Mucosa of rectum (tissue), 2 donors: Measurements from ENCODE around the gene CMC1.

Experiments used
- H3K27ac ChIP-seq, 2 donors: one replicate each; pipeline ENCODE4 v1.7.0; 2013; ENCODE audit warnings: inconsistent platforms in 2 of 2, low read depth in 2 of 2, low read length in 2 of 2
- H3K27me3 ChIP-seq, 2 donors: one replicate each; pipeline ENCODE4 v1.7.0; 2013; ENCODE audit warnings: low read length in 2 of 2; ENCODE audit not compliant: control insufficient read depth in 2 of 2, insufficient read depth in 2 of 2
- H3K36me3 ChIP-seq, 2 donors: one replicate each; pipeline ENCODE4 v1.7.0; 2013; ENCODE audit warnings: low read length in 2 of 2; ENCODE audit not compliant: control insufficient read depth in 2 of 2, insufficient read depth in 2 of 2
- H3K4me1 ChIP-seq, 2 donors: one replicate each; pipeline ENCODE4 v1.7.0; 2013; ENCODE audit warnings: low read length in 2 of 2, mild to moderate bottlenecking in 1 of 2; ENCODE audit not compliant: control insufficient read depth in 2 of 2, insufficient read depth in 2 of 2
- H3K4me3 ChIP-seq, 2 donors: one replicate each; pipeline ENCODE4 v1.7.0; 2013; ENCODE audit warnings: low read length in 2 of 2
- H3K9ac ChIP-seq, 2 donors: one replicate each; pipeline ENCODE4 v1.7.0; 2013; ENCODE audit warnings: low read length in 2 of 2, low read depth in 1 of 2, mild to moderate bottlenecking in 1 of 2
- H3K9me3 ChIP-seq, 2 donors: one replicate each; pipeline ENCODE4 v1.7.0; 2013; ENCODE audit warnings: low read length in 2 of 2; ENCODE audit not compliant: control insufficient read depth in 2 of 2
- donor health status: healthy.
- donor health status: Normal muscosa, but diverticular disease.

Gene CMC1

DNA sequence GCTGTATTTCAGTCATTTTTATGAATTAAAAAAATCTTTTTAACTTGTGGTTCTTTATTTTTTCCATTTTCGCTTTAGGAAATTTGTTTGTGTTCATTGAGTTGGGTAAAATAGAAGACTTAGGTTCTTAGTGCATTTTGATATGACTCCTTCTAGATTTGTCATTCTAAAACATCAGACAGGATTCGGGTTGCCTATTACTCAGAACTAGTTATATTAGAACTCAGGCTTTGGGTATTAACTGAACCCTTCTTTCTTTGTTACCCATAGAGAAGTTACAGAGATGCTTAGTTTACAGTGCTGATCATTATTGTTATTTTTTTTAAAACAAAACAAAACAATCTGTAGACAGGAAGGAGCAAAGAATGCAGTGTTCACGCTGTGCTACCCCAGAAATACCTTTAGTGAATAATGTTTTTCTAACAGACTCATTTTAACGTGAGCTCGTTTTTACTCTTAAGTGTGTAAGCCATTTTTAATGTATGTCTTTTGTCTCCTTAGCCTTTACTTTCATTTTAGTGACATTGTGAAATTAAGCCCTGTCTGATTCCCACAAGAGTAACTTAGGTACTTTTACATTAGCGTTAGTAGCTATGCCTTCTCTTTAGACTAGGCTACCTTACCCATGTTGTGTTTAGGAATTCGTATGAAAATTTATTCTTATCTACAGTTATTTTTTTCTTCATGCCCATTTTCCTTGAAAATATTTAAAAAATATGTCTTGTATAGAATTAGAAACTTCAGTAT, 53.4 kb downstream of the CMC1 start:
- Histone ChIP-seq H3K27me3 (no peaks in the 10 kb centered on the region), H3K4me1 (no peaks in the 10 kb centered on the region), H3K9me3 (no peaks in the 10 kb centered on the region), H3K4me3 (no peak overlapping the region), H3K9ac (no peak overlapping the region), H3K27ac (no peak overlapping the region), H3K36me3 (peaks cover 0 to 8% of the 10 kb centered on the region in 2 donors)

DNA sequence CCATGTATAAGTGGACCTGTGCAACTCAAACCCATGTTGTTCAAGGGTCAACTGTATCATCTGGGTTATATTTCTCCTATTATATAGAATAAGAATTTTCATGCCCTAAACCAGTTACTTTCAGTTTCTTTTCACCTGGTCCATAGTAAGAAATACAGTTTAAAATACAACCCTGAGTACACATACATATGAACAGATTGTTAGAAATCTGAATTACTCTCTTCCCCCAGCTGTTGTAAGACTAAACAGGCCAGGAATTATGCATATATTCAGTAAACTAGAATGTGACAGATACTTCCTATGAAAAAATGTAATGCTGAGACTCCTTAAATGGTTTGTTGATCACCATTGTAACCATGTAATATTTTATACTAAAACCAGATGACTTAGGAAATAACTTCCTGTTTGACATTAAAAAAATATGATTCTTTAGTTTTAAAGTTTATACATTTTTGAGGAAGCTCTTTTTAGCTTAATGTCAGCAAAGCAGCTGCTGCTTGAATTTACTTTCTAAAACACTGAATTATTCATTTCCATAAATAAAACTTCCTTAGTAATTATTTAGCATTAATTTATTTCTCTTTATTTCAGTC, 54.6 kb downstream of the CMC1 start:
- peak overlapping the region; percentile 2 to 13 for H3K4me3 ChIP-seq
- peaks cover 0 to 5% of the 10 kb centered on the region in 2 donors for H3K36me3 ChIP-seq
- no peaks in the 10 kb centered on the region for H3K4me1 ChIP-seq
- H3K27ac ChIP-seq, result no peak overlapping the region
- no peaks in the 10 kb centered on the region for H3K27me3 ChIP-seq
- no peak overlapping the region for H3K9ac ChIP-seq
- no peaks in the 10 kb centered on the region for H3K9me3 ChIP-seq

DNA sequence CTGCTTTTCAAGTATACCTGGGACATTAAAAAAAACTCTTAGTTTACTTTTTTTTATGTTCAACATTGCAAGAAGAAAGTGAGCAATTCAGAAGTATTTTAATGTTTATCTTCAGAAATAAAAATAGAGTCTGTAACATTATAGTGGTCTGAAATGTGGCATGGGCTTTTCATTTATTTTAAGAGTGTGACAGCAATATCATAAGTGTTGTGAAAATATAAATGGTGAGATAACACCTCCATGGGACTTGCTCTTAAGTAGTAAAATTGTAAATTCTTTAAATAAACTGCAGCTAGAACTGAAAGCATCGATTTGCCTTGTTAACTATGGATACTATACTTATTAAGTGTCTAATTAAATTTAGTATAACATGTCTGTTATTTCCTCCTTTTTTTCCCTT, 58.3 kb downstream of the CMC1 start:
- H3K9ac ChIP-seq, result no peak overlapping the region
- H3K4me3 ChIP-seq, result no peak overlapping the region
- H3K27me3 ChIP-seq, result no peaks in the 10 kb centered on the region
- no peaks in the 10 kb centered on the region for H3K9me3 ChIP-seq
- H3K4me1 ChIP-seq, result no peaks in the 10 kb centered on the region
- no peak overlapping the region for H3K27ac ChIP-seq
- H3K36me3 ChIP-seq, result peaks cover 0 to 3% of the 10 kb centered on the region in 2 donors

DNA sequence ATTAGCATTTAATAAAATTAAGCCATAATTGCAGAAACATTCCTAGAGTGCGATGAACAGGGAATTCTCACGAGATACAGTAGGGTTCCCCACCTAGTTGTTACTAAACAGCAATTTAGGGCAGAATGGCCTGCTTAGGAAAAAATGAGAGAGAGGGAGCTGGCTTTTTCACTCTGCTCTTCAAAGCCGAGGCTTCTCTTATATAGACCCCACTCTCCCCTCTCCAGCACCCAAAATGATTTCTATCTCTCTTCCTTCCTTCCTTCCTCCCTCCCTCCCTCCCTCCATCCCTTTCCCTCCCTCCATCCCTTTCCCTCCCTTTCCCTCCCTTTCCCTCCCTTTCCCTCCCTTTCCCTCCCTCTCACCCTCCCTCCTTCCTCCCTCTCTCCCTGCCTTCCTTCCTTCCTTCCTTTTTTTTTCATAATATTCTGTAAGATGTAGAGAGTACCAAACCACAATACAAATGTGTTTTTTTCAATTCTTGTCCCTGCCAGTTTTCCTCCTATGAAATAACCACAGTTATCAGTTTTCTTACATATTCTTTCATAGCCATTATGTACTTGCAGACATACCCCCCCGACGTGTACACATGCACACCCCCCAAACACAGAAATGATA, 59.0 kb downstream of the CMC1 start:
- Histone ChIP-seq H3K4me1 (no peaks in the 10 kb centered on the region), H3K9me3 (no peaks in the 10 kb centered on the region), H3K36me3 (peaks cover 0 to 3% of the 10 kb centered on the region in 2 donors), H3K9ac (no peak overlapping the region), H3K27ac (no peak overlapping the region), H3K4me3 (no peak overlapping the region), H3K27me3 (no peaks in the 10 kb centered on the region)

DNA sequence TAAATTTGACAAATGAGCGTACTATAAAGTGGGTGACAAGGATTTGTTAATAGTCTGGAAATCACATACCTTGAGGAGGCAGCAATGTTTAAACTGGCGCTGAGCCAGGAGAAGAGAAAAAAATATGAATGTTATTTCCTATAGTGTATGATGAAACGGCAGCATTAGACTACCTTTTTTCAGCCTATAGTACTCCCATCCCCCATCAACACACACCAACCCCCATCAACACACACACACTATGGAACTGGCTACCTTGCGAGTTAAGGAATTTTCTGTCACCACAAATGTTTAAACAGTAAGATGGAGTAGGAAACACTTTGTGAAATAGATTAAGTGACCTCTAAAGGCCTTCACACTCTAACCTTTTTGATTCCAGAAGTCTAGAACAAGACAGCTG, 60.3 kb downstream of the CMC1 start:
- Histone ChIP-seq H3K4me3 (no peak overlapping the region), H3K36me3 (peaks cover 0 to 3% of the 10 kb centered on the region in 2 donors), H3K9me3 (no peaks in the 10 kb centered on the region), H3K27ac (no peak overlapping the region), H3K4me1 (no peaks in the 10 kb centered on the region), H3K27me3 (no peaks in the 10 kb centered on the region), H3K9ac (no peak overlapping the region)

DNA sequence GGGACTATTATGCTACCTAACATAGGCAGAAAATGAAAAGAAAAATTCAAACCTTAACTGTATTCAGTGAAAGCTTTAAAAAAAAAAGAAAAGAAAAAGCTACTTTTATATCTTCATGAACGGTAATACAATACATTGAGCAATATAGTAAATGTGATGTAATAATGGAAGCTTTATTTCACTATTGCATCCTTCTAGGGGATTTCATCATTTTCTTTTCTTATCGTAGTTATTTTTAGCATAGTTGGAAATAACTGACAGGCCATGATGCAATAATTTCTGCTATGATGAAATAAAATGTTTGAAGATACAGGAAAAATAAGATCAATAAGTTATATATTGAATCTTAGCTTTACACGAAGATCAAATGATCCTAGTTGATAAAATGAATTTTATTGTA, 66.8 kb downstream of the CMC1 start:
- H3K9ac ChIP-seq, result no peak overlapping the region

DNA sequence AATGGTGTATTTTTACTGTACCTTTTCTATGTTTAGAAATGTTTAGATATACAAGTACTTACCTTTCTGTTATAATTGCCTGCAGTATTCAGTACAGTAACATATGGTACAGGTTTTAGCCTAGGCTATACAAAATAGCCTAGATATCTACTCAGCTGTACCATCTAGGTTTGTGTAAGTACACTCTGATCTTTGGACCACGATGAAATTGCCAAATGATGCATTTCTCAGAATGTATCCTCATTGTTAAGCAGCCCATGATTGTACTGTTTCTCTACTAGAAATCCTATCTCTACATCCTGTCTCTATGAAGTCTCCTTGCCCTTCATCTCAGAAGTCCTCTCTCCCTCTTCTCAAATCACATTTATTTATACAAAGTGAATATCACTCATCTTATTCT, 74.3 kb downstream of the CMC1 start:
- H3K9me3 ChIP-seq, result no peaks in the 10 kb centered on the region
- H3K4me1 ChIP-seq, result no peaks in the 10 kb centered on the region
- H3K27ac ChIP-seq, result no peak overlapping the region
- H3K9ac ChIP-seq, result no peak overlapping the region
- H3K36me3 ChIP-seq, result peaks cover 0 to 11% of the 10 kb centered on the region in 2 donors
- H3K27me3 ChIP-seq, result no peaks in the 10 kb centered on the region
- no peak overlapping the region for H3K4me3 ChIP-seq

More for the DNA sequence above, 66.8 kb downstream of the CMC1 start:
- no peak overlapping the region for H3K4me3 ChIP-seq
- no peaks in the 10 kb centered on the region for H3K36me3 ChIP-seq
- H3K9me3 ChIP-seq, result no peaks in the 10 kb centered on the region
- no peak overlapping the region for H3K27ac ChIP-seq
- no peaks in the 10 kb centered on the region for H3K27me3 ChIP-seq
- H3K4me1 ChIP-seq, result no peaks in the 10 kb centered on the region

DNA sequence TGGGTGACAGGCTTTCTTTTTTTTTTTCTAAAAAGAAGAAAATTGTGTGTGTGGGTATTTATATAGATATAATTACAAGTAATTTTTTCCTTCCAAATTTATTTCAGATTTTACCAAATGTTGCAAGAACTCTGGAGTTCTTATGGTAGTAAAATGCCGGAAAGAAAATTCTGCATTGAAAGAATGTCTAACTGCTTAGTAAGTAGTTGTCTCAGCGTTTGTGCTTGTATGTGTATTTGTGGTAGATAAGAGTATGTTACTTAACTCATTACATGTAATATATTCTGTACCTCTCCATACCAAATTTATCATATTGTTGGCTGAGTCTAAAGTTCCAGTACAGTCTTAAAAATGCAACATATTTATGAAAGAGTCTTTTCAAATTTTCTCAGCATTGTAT, 74.8 kb downstream of the CMC1 start:
- no peak overlapping the region for H3K27ac ChIP-seq
- no peaks in the 10 kb centered on the region for H3K9me3 ChIP-seq
- peaks cover under 1 to 12% of the 10 kb centered on the region in 2 donors for H3K36me3 ChIP-seq
- no peaks in the 10 kb centered on the region for H3K4me1 ChIP-seq
- no peak overlapping the region for H3K4me3 ChIP-seq
- H3K9ac ChIP-seq, result no peak overlapping the region
- H3K27me3 ChIP-seq, result no peaks in the 10 kb centered on the region

DNA sequence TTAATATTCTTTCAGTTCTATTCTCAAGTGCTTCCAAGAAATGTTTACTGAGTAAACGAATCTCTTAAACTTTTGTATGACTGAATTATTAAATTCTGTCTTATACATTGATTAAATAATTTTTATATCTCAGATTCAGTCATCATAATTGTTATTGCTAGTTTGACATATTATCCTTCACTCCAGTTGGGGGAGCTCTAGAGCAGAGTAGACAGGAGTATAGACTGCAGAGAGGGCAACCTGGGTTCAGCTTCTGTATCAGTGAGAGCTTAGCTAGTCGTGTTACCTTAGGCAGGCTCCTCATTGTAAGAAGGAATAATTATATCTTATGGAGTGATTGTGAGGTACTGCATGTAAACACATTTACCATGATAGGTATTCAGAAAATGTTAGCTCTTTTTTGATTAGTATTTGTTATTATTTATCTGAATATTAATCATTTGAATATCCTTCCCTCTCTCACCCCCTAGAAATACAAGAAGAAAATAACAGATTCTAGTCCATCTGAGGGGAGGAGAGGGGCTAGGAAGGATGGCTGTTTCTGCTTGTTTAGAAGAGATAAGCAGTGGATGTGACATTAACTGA, 76.1 kb downstream of the CMC1 start:
- Histone ChIP-seq H3K27me3 (no peaks in the 10 kb centered on the region), H3K4me1 (no peaks in the 10 kb centered on the region), H3K36me3 (peaks cover 4 to 20% of the 10 kb centered on the region in 2 donors), H3K9ac (no peak overlapping the region), H3K9me3 (no peaks in the 10 kb centered on the region), H3K4me3 (no peak overlapping the region), H3K27ac (no peak overlapping the region)

DNA sequence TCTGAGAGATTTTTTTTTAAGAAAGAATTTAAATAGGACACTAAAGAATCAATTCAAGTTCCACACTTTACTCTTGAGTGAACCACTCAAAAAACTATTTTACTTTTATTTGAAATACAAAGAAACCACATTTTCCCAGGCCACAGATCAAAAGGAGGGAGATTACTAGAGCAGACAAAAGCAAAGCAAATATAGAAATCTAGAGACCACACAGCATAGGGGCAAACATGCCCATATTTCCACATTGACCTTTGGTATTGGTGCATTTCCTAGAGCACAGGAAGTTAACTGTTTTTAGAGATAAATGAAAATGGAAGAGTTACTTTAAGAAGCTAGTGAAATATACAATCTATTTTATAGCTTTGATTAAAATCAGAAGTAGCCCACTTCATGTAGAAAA, 79.6 kb downstream of the CMC1 start:
- Histone ChIP-seq H3K36me3 (peaks cover 21 to 35% of the 10 kb centered on the region in 2 donors), H3K27ac (no peak overlapping the region), H3K4me1 (no peaks in the 10 kb centered on the region)

More for the DNA sequence above, 79.6 kb downstream of the CMC1 start:
- H3K9ac ChIP-seq, result no peak overlapping the region
- no peak overlapping the region for H3K4me3 ChIP-seq
- H3K9me3 ChIP-seq, result no peaks in the 10 kb centered on the region
- H3K27me3 ChIP-seq, result no peaks in the 10 kb centered on the region
